CD4-positive, alpha-beta T cell (primary cell): Measurements from ENCODE around the gene CLIC4. TPM values are rescaled to one million over a fixed set of nuclear protein-coding genes. Genes with fewer than 3 reads are reported as not detected.

ENCODE experiments used
- ATAC-seq: fragments of 200-7000 bp; cut with Tn5 transposase; one replicate; pipeline ENCODE4 v1.10.0; 2022; ENCODE audit warnings: mild to moderate bottlenecking; ENCODE audit not compliant: poor library complexity
- CTCF ChIA-PET: fragments of 350-600 bp; sonication (Branson Sonifier 250); formaldehyde crosslinking; loops from one replicate; lab custom pipeline; 2021; ENCODE audit warnings: antibody characterized with exemption, inconsistent platforms; lab: Charles Lee
- POLR2A ChIA-PET: fragments of 350-600 bp; sonication (Branson Sonifier 250); formaldehyde crosslinking; loops from one replicate; lab custom pipeline; 2021; ENCODE audit warnings: antibody characterized with exemption, inconsistent platforms; lab: Charles Lee
- DNase-seq, 14 experiments: peaks; one replicate each; pipeline ENCODE4 v3.0.0-alpha.2; 2013 to 2020; ENCODE audit warnings: mixed read lengths in 2 of 14
- H3K27ac ChIP-seq, 2 donors: one replicate each; pipeline versions ENCODE4 v1.5.1 to v1.7.0; 2013; ENCODE audit warnings: low read length in 2 of 2, low read depth in 1 of 2, mild to moderate bottlenecking in 1 of 2
- H3K27me3 ChIP-seq, 2 experiments: 1 replicate in 1 of 2; 2 replicates in 1 of 2; pipeline versions ENCODE4 v1.6.1 to v1.7.0; 2013; ENCODE audit warnings: low read length in 2 of 2, control low read depth in 1 of 2, mild to moderate bottlenecking in 1 of 2, moderate library complexity in 1 of 2; ENCODE audit not compliant: insufficient read depth in 2 of 2, control insufficient read depth in 1 of 2
- H3K36me3 ChIP-seq: one replicate; pipeline ENCODE4 v1.6.1; 2013; ENCODE audit warnings: low read length, control low read depth; ENCODE audit not compliant: insufficient read depth
- H3K4me1 ChIP-seq: one replicate; pipeline ENCODE4 v1.6.1; 2013; ENCODE audit warnings: low read length, control low read depth; ENCODE audit not compliant: insufficient read depth
- H3K4me3 ChIP-seq: one replicate; pipeline ENCODE4 v1.5.1; 2013; ENCODE audit warnings: mild to moderate bottlenecking, low read length, moderate library complexity
- H3K9me3 ChIP-seq, 2 experiments: 1 replicate in 1 of 2; 2 replicates in 1 of 2; pipeline versions ENCODE4 v1.6.1 to v1.7.0; 2013; ENCODE audit warnings: low read length in 2 of 2, mild to moderate bottlenecking in 2 of 2, control low read depth in 1 of 2, moderate library complexity in 1 of 2; ENCODE audit not compliant: control insufficient read depth in 1 of 2, insufficient read depth in 1 of 2
- H3K27ac Mint-ChIP-seq: one replicate; pipeline ENCODE4 v1.8.0; 2020; ENCODE audit warnings: mixed read lengths
- H3K27me3 Mint-ChIP-seq: one replicate; pipeline ENCODE4 v1.8.0; 2021; ENCODE audit warnings: mixed read lengths
- H3K36me3 Mint-ChIP-seq: one replicate; pipeline ENCODE4 v1.8.0; 2021; ENCODE audit warnings: low read depth, mixed read lengths
- H3K4me1 Mint-ChIP-seq: one replicate; pipeline ENCODE4 v1.8.0; 2021; ENCODE audit warnings: low read depth, mixed read lengths
- H3K4me3 Mint-ChIP-seq: one replicate; pipeline ENCODE4 v1.8.0; 2020; ENCODE audit warnings: mild to moderate bottlenecking, mixed read lengths
- H3K9me3 Mint-ChIP-seq: one replicate; pipeline ENCODE4 v1.8.0; 2020; ENCODE audit warnings: mixed read lengths
- intact Hi-C, 2 experiments: fragments of 100-400 bp; cut with DNase I in 1 of 2; cut with micrococcal nuclease in 1 of 2; formaldehyde crosslinking; loops; one replicate each; pipeline versions ENCODE4 v1.15.1 to v1.9.0; 2023 to 2025; cut with DNase I, micrococcal nuclease
- total RNA-seq, 174 experiments: library from RNA in 2 of 174; stranded (reverse) in 2 of 174; gene quantifications; one replicate each; pipeline ENCODE4 v1.2.3 and lab custom pipeline; 2021 to 2026
- TF ChIP-seq, protein P1 (sequence below): fragments of 200-600 bp; IDR thresholded peaks from one replicate; pipeline ENCODE4 v1.8.0; 2022; ENCODE audit warnings: antibody characterized with exemption, mild to moderate bottlenecking

The CLIC4 gene
- total RNA-seq, 2 experiments from 2014 or later: 1.1 to 1.3 TPM

GRCh38 chr1:24858277-24858676, 113.0 kb downstream of the CLIC4 start:
- Histone ChIP-seq H3K27ac (no peak overlapping the region), H3K27me3 (no peaks in the 10 kb centered on the region), H3K9me3 (no peaks in the 10 kb centered on the region), H3K36me3 (no peaks in the 10 kb centered on the region), H3K4me3 (no peak overlapping the region), H3K4me1 (peaks cover 8% of the 10 kb centered on the region)
- Mint-ChIP-seq H3K9me3 (no peaks in the 10 kb centered on the region), H3K27me3 (no peaks in the 10 kb centered on the region), H3K4me1 (no peaks in the 10 kb centered on the region), H3K36me3 (no peaks in the 10 kb centered on the region), H3K4me3 (no peak overlapping the region), H3K27ac (no peak overlapping the region)
- CTCF ChIA-PET: no interaction called here
- DNase-seq: no peak
- TF ChIP-seq, protein P1, sequence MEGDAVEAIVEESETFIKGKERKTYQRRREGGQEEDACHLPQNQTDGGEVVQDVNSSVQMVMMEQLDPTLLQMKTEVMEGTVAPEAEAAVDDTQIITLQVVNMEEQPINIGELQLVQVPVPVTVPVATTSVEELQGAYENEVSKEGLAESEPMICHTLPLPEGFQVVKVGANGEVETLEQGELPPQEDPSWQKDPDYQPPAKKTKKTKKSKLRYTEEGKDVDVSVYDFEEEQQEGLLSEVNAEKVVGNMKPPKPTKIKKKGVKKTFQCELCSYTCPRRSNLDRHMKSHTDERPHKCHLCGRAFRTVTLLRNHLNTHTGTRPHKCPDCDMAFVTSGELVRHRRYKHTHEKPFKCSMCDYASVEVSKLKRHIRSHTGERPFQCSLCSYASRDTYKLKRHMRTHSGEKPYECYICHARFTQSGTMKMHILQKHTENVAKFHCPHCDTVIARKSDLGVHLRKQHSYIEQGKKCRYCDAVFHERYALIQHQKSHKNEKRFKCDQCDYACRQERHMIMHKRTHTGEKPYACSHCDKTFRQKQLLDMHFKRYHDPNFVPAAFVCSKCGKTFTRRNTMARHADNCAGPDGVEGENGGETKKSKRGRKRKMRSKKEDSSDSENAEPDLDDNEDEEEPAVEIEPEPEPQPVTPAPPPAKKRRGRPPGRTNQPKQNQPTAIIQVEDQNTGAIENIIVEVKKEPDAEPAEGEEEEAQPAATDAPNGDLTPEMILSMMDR: no peak
- ATAC-seq: no peak
- POLR2A ChIA-PET: no interaction called here
- intact Hi-C loops: no loop called here

- Histone ChIP-seq H3K9me3 (no peaks in the 10 kb centered on the region), H3K4me1 (peaks cover 8% of the 10 kb centered on the region), H3K27me3 (no peaks in the 10 kb centered on the region), H3K36me3 (no peaks in the 10 kb centered on the region), H3K27ac (no peak overlapping the region), H3K4me3 (no peak overlapping the region)
- ChIA-PET POLR2A (no interaction called here), CTCF (interaction anchor here (0.6 kb wide), 1 partner anchor 10 kb away, joined by 3 read pairs; no protein-coding TSS in a partner anchor)
- intact Hi-C loops: no loop called here
- ATAC-seq (no peak), DNase-seq (no peak)
- Mint-ChIP-seq H3K27ac (no peak overlapping the region), H3K4me3 (no peak overlapping the region), H3K36me3 (no peaks in the 10 kb centered on the region), H3K27me3 (no peaks in the 10 kb centered on the region), H3K4me1 (no peaks in the 10 kb centered on the region), H3K9me3 (no peaks in the 10 kb centered on the region)
- TF ChIP-seq, protein P1: no peak
These were observed 114.1 kb downstream of the CLIC4 start for GRCh38 chr1:24859063-24860010.

DNA sequence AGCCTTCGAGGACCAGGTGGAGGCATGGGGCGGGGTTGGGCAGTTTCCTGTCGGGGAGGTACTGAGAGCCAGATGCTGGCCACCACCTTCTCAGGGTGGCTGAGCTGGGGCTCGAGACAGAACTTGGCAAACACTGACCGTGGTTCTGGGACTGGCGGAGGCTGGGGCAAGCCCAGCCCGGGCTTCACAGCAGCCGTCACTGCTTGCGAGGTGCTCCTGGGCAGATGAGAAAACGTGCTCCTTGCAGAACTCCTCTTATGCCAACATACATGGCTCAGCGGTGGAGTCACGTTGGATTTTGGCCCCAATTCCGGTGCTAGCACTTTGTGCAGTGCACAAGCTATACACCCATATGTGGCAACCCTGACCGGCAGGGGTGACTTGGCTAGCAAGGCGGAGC, 115.6 kb downstream of the CLIC4 start:
- DNase-seq: no peak
- H3K36me3 ChIP-seq: no peaks in the 10 kb centered on the region
- H3K36me3 Mint-ChIP-seq: no peaks in the 10 kb centered on the region
- ChIA-PET CTCF (no interaction called here), POLR2A (no interaction called here)
- TF ChIP-seq, protein P1: no peak
- H3K27ac ChIP-seq: no peak overlapping the region
- no peak for ATAC-seq
- no peak overlapping the region for H3K27ac Mint-ChIP-seq
- H3K9me3 ChIP-seq: no peaks in the 10 kb centered on the region
- H3K4me1 Mint-ChIP-seq: no peaks in the 10 kb centered on the region
- H3K27me3 ChIP-seq: no peaks in the 10 kb centered on the region
- H3K4me3 ChIP-seq: no peak overlapping the region
- H3K9me3 Mint-ChIP-seq: no peaks in the 10 kb centered on the region
- intact Hi-C loops: no loop called here
- H3K27me3 Mint-ChIP-seq: no peaks in the 10 kb centered on the region
- peaks cover 6% of the 10 kb centered on the region for H3K4me1 ChIP-seq
- no peak overlapping the region for H3K4me3 Mint-ChIP-seq
